Tongue (tissue), 2 donors: ENCODE measurements around the gene PIGP. TPM values are rescaled to one million over a fixed set of nuclear protein-coding genes. Genes with fewer than 3 reads are reported as not detected.
"Not testable (repeated sequence)": the region's sequence is repeated elsewhere in the genome, so short reads cannot be mapped to it uniquely, and the experiment has no call there.

Experiments
- DNase-seq: peaks from one replicate; pipeline ENCODE4 v3.0.0-alpha.2; 2015
- total RNA-seq: library from RNA; depleted of rRNA; stranded (reverse); fragments of >200 nt; gene quantifications from one replicate; pipeline ENCODE4 v1.2.3, GENCODE V29; 2014

Gene PIGP
- total RNA-seq, 1 donor from 2014 or later = 10.4 TPM

DNA sequence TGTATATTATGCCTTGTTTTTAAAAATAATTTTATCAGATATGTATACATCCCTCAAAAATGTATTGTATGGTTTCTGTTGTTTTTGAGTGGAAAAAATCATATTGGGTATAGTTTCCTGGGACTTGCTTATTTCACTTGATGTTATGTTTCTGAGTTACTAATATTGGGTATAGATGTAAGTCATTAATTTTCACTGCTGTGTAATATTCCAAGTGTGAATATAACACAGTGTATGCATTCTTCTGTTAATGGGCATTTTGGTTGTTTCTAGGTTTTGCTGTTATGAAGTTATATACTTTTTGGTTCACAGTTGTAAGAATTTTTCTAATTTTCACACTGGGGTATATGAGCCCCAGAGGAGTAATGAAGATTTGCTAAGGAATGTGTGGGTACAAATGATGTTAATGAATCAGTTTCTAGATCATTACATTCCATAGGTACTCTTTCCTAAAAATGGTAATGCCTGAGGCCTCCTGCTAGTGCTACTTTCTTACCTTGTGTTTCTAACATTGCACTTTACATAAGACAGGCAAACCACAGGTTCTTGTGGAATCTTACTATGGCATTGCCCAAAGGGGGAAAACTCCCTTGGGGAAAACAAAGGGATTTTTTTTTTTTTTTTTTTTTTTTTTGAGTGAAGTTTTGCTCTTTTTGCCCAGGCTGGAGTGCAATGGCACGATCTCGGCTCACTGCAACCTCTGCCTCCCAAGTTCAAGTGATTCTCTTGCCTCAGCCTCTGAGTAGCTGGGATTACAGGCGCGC lies 3.4 kb upstream of the PIGP start:
- no peak for DNase-seq

DNA sequence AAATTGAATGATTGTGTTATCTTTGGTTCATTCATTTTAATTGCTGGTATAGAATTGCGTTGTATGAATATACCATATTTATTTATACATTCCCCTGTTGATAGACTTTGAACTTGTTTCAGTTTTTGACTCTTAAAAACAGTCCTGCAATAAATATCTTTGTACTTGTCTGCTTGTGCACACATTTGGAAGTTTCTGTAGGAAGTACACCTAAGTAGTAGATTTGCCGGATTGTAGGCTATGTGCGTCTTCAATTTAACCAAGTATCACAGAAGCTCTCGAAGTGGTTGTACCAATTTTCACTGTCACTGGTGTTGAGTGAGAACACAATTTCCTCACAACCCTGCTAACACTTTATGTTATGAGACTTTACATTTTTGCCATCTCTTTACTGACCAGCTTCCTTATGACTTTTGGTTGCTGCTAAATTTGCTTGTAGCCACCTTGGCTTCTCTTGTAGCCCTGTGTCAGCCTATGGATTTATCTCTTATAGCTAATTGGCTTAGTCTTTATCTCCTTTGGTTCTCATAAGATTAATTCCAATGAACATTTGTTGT lies 2.4 kb upstream of the PIGP start:
- no peak for DNase-seq

DNA sequence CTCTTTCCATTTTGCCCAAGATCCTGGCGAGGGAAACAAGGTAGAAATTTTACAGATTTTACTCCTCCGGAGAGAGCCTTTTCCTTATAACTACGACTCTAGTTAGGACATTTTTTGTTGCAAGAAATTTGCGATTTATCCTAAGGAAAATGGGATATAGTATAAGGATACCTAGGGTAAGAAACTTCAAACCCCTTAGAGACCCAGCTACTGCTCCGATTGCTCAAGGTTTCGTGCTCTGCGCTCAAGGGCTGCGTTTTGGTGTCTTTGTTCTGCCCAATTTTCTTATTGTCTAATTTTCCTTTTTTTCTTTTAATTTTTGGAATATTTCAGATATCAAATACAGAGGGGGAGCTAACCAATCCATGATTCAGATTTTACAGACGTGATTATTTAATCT lies 1.7 kb upstream of the PIGP start:
- DNase-seq = no peak

DNA sequence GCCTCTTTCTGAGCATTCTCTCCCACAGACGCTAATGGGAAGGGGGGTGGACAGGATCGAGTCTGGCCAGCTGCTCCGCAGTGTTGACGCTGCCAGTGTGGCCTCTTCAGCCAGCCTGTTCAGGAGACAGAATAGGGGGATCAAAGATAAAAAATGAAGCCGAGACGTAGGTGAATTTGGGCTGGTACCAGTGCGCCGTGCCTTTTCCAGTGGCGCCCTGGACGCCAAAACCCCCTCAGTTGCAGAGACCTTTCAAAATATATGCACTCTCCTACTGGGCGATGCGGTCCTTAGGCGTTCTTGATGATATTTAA lies 1.3 kb upstream of the PIGP start:
- DNase-seq = no peak

DNA sequence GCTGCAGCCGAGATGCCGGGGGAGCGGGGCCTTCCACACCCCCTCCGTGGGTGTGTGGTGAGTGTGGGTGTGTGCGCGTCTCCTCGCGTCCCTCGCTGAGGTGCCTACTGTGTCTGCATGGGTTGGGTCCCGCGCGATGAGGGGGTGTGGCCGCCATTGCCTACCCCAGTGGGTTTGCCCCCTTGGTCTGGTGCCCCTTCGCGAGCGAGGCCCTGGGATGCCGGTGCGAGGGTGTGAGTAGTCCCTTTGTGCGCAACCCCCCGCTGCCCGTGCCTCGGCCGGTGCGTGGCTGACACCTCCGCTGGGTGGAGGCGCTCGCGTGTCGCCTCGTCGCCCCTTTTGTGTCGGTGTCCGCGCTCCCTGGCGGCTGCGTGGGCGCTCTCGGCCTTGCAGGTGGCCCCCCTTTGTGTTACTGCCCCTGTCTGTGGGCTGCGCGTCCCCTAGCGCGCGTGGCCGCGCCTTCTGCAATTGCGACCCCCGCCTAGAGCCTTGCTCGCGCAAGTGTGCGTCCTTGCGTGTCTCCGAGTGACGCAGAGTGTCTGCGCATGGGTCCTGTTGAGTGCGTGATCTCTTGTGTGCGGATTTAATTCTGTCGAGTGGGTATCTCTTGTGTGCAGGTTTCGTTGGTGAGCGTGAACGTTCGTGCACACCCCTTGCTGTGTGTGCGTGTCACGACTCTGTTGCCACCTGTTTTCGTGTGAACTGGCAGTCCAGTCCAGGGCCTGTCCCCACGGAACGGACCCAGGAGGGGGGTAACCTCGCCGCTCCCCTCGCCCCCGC lies 736 bp upstream of the PIGP start:
- peak; percentile 74 for DNase-seq

DNA sequence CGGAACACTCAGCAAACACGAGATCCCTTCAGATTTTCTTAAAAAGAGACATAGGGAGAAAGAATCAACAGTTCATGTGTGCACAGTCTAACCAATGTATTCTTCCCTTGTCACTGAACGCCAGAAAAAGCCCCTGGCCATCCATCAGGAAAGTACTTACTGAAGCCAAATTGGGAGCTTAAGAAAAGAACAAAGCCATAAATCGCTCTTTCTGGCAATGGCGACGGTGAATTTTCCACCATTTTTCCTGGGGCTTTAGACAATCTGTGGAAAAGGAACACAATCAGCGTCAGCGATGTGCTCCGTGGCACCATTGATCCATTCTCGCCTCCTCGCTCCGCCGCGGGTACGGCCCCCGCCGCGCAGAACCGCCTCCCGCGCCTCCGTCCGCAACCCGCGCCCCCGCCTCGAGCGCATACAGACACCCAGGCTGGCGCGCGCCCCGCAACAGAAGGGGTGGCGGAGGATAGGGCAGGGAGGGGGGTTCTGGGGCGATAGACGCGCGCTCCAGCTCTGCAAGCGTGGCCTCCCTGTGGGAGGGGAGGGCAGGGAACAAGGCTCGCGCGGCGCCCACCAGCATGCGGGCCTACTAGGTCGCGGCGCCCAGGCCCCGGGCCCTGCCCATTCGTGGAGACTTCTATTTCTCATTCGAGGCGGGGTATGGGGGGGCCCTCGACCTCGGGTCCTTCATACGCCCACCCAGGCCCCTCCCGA lies 440 bp downstream of the PIGP start:
- peak; percentile 95 for DNase-seq

DNA sequence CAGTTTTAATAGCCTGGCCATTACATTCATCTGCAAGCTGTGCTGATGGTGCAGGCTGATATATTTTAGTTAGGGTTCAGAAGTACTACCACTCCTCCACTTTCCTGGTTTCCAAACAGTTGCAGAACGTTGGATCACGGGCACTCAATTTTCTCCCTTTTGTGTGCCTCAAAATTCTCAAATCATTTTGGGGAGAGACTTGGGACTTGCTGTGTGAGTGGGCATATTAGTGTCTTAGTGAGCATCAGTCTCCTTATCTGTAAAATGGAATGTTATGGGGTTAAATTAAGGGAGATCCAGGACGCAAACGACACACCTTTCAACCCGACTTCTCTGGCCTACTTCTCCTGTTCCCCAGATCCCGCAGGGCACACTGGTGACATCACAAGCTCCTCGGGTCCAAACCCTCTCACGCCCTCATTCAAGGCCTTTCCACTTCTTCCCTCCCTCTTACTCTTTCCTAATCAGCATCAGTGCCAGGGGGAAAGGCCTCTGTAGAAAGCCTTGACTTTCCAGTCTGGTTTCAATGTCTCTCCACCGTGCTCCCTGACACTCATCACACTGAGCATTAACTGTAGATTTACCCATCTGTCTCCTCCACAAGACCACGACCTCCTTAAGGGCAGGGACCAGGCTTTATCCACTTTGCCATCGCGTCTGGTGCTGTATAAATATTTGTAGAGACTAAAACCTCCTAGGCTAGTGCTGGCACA lies 1.2 kb downstream of the PIGP start:
- peak; percentile 73 for DNase-seq

DNA sequence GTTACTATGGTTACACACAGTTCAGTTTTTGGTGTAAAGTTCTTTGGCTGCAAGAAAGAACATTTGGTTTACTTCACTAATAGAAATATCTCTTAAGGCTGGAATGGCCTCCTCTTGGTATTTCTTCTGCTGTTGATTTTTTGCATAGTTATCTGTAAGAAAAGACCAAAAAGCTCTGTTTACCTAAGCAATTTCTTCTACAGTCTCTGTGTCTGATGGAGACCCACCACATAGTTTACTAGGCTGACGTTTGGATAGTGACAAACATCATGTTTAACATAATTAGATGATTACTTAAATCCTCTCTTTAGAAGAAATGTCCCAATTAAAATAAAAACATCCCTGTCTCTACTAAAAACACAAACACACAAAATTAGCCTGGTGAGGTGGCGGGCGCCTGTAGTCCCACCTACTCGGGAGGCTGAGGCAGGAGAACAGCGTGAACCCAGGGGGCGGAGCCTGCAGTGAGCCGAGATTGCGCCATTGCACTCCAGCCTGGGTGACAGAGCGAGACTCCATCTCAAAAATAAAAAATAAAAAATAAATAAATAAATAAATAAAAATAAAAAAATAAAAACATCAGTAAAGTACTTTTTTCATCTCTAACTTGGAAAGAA lies 7.2 kb downstream of the PIGP start:
- no peak for DNase-seq

DNA sequence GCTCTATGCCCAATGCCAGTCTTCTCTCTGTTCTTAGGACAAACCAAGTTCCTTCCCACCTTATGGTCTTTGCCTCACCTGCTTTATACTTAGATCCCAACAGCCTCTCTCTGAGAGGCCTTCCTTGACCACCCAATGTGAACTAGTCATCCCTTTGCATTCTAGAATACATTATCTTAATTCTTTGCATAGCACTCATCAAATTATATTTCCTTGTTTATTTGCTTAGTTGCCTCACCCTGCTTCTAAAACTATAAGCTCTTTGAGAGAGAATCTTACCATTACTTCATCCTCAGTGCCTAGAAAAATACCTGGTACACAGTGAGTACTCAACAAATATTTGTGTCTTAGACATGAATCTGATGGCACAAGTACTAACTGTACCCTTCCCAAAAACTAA lies 8.0 kb downstream of the PIGP start:
- no peak for DNase-seq

DNA sequence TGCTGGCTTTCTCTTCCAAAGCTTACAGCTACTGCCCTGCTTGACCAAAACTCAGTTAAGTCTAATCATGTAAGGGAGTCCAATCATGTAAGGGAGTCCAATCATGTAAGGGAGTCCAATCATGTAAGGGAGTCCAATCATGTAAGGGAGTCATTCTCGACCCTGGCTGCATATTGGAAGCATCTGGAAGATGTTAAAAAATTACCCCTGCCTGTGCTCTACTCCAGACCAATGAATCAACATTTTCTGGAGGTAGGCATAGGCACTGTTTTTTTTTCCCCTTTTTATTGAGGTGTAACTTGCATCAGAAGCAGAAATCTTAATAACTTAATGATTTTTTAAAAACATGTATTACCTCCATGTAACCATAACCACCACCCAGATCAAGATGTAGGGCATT lies 9.4 kb downstream of the PIGP start:
- no peak for DNase-seq

DNA sequence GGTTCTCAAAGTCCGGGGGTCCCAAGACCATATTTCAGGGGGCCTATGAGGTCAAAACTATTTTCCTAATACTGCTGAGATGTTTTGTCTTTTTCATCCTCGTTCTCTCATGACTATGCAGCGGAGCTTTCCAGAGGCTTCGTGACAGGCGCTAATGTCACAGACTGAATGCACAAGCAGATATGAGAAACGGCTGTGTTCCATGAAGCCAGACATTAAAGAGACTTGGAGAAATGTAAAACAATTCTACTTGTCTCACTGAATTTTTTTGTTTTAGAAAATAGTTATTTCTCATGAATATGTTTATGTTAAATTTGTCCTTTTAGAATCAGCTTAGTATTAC lies 10.3 kb downstream of the PIGP start:
- DNase-seq = no peak

DNA sequence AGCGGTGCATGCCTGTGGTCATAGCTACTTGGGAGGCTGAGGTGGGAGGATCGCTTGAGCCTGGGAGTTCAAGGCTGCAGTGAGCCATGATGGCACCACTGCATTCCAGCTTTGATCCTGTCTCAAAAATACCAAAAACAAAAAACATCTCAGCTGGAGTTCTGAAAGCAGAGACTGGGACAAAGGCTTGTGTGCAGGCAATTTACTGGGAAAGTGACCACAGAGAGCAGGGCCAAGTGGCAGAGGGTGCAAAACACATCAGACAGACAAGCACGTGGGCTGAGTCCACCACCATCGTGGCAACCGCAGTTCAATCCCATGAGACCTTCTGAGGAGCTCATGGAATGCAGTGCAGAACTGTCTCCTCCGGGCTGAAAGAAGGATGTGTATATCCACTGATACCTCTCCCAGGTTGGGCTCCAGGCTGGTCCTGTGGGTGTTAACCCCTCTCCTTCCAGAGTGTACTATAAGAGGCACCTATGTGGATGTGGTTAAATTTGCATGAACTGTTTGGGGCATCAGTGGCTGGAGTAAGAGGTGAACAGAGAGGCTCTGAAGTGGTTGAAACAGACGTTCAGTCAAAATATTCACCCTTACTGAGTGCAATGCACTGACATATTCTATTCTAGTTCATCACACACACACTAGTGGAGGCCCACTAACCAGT lies 10.8 kb downstream of the PIGP start:
- no peak for DNase-seq

DNA sequence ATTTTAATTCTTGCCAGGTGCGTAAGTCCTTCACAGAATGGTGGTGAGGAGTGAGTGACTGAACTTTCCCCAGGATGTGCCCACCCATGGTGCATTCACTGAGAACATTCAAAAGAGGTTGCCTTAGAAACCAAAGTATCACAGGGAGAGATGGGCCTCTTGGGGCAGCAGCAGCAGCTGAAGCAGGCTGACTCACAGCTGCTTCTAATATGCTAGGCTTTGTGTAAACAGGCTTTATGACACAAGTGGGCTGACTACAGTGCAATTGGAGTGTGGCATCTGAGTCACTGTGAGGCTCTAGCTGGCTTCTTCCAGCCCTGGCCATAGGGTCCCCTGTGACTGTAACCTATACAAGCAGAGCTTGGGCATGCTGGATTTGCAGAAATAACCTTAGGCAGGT lies 12.6 kb downstream of the PIGP start:
- DNase-seq = peak; percentile 93

DNA sequence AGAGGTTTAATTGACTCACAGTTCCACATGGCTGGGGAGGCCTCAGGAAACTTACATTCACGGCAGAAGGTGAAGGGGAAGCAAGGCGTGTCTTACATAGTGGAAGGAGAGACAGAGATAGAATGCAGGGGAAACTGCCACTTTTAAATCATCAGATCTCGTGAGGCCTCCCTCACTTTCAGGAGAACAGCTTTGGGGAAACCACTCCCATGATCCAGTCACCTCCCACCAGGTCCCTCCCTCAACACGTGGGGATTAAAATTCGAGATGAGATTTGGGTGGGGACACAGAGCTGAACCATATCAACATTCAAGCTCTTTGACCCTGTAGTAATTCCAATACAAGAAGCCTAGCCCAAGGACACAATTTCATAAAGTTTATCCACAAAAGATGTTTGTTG lies 13.7 kb downstream of the PIGP start:
- no peak for DNase-seq

DNA sequence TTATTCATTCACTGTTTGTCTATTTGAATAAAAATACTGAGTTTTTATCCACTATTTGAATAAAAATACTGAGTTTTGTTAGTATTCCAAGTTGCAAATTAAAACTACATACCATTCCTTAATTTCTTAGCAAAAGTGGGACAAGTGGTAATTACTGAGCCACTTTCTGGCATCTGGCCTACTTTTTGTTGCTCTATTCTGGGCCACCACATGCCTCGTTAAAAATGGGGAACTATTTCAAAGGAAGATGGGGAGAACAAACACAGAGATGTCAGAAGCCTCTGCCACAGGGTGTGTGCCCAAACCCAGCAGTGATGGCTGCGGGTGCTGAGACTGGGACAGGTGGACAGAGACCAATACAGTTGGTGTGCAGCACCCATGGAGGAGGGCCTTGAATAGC lies 14.6 kb downstream of the PIGP start:
- no peak for DNase-seq

DNA sequence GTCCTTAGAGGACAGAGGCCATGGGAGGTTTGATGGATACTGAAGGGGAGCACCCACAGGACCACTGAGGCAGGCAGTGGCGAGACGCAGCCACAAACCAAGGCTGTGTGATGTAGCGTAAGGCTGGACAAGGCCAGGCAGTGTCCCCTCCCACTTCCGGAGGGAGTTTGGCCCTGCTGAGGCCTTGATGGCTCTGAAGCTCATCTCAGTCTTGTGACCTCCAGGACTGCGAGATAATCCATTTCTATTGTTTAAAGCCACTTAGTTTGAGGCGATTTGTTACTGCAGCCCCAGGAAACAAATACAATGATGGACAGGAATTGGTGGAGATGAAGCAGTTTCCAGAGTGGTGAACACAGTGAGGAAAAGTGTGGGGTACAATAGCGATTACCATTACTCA lies 15.3 kb downstream of the PIGP start:
- DNase-seq = no peak

DNA sequence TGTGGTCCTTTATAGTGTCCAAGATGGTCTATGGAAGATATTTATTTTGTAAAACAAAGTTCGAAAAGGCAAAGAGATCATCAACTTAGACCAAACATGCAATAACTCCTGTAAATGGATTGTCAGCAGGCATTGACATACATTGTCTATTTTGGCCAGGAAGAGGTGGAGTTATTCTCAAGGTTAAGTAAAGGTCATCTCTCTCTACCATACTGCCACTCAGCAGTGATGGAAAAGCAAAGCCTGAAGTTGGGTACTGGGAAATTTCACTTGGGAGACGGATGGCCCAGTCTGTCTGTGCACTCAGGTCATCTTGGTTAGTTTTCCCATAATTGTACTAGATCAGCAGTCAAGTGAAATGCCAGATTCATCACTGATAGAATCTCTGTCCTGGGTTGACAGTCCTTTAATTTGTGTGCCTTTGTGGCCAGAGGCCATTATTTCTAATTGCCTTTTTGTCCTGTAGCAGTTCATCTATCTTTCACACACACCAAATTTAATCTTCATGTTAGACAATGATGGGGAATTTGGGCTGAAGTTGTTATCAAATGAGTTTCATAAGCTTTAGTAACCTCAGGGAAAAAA lies 17.5 kb downstream of the PIGP start:
- no peak for DNase-seq

DNA sequence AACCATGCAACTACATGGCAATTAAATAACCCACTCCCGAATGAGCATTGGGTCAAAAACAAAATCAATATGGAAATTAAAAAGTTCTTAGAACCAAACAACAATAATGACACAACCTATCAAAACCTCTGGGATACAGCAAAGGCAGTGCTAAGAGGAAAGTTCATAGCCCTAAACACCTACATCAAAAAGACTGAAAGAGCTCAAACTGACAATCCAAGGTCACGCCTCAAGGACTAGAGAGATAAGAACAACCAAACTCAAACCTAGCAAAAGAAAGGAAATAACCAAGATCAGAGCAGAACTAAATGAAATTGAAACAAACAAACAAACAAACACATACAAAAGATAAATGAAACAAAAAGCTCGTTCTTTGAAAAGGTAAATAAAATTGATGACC lies 23.1 kb downstream of the PIGP start:
- not testable (repeated sequence) for DNase-seq

DNA sequence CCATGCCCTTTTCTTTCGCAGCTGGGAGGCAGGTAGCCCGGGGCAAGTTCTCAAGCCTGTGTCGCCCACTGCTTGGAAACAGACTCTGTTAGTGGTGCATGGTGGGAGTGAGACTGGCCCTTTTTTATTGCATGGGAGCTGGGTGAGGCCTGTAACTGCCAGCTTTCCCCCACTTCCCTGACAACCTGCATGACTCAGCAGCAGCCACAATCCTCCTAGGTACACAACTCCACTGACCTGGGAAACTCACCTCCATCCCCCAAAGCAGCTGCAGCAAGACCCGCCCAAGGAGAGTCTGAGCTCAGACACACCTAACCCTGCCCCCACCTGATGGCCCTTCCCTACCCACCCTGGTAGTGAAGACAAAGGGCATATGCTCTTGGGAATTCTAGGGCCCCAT lies 25.8 kb downstream of the PIGP start:
- DNase-seq = no peak

DNA sequence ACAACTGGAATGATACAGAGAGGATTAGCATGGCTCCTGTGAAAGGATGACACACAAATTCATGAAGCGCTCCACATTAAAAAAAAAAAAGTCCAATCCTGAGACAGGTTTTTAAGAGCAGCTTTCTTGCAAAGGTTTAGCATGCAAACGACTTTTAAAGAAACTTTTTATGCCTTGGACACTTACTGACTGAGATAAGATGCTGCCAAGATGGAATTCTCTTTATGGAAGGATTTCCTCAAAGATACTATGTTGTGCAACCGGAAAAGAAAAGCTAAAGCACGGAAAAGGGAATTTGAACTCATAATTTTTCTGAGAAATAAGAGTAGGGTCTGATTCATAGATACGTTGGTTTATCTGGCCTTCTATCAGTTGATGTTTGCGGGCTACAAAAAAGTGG lies 27.3 kb downstream of the PIGP start:
- no peak for DNase-seq

DNA sequence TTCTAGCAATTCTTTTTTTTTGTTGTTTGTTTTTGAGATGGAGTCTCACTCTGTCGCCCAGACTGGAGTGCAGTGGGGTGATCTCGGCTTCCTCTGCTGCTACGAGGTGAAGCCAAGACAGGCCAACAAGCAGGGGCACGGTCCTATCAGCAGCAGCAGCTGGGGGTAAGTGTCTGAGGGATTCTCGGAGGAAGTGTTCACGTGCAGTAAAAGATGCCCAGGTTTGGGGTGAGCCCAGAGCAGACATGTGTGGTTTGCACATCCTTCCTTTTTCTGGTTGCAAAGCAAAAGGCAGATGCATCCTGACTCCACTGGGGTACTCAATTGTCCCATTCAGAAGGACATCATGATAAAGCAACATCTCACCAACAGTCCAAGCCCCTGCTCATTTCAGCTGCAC lies 27.7 kb downstream of the PIGP start:
- DNase-seq = no peak
